Tibial artery (tissue), 4 donors: ENCODE results near the gene TMEM41A.

ENCODE experiments used
- DNase-seq, 2 donors: peaks; one replicate each; pipeline ENCODE4 v3.0.0-alpha.2; 2019
- H3K27ac ChIP-seq, 2 donors: fragments of 200-600 bp; sonication (generic) in 1 of 2; 1 replicate in 1 of 2; 2 replicates in 1 of 2; pipeline ENCODE4 v1.5.1; 2018 to 2019; ENCODE audit warnings: mild to moderate bottlenecking in 1 of 2
- H3K27me3 ChIP-seq, 2 donors: fragments of 200-600 bp; sonication (generic) in 1 of 2; one replicate each; pipeline versions ENCODE4 v1.5.1 to v1.6.0; 2016 to 2019
- H3K36me3 ChIP-seq, 3 donors: fragments of 200-600 bp; sonication (generic) in 2 of 3; one replicate each; pipeline ENCODE4 v1.5.1; 2016 to 2019; ENCODE audit warnings: mild to moderate bottlenecking in 2 of 3
- H3K4me1 ChIP-seq, 4 donors: fragments of 200-600 bp; sonication (generic) in 2 of 4; 1 replicate in 3 of 4; 2 replicates in 1 of 4; pipeline ENCODE4 v1.5.1; 2016 to 2019
- H3K4me3 ChIP-seq, 2 donors: fragments of 200-600 bp; sonication (generic) in 1 of 2; 1 replicate in 1 of 2; 2 replicates in 1 of 2; pipeline ENCODE4 v1.5.1; 2018 to 2019; ENCODE audit warnings: mild to moderate bottlenecking in 2 of 2
- H3K9me3 ChIP-seq, 3 donors: fragments of 200-600 bp; sonication (generic) in 1 of 3; one replicate each; pipeline ENCODE4 v1.5.1; 2016 to 2019
- CTCF ChIP-seq, 2 experiments: fragments of 200-600 bp in 1 of 2; fragments of 450-650 bp in 1 of 2; IDR thresholded peaks; one replicate each; pipeline ENCODE4 v1.5.1; 2017 to 2019; ENCODE audit warnings: antibody characterized with exemption in 2 of 2, mild to moderate bottlenecking in 1 of 2, moderate library complexity in 1 of 2
- intact Hi-C: fragments of 100-400 bp; cut with DNase I; formaldehyde crosslinking; loops from one replicate; pipeline ENCODE4 v1.15.0; 2023; ENCODE audit warnings: low total_unique reads

TMEM41A gene

GRCh38 chr3:185532901-185533300 lies 34.1 kb upstream of the TMEM41A start:
- Histone ChIP-seq H3K4me1 (no peaks in the 10 kb centered on the region), H3K27ac (no peak overlapping the region), H3K4me3 (no peak overlapping the region), H3K9me3 (no peaks in the 10 kb centered on the region), H3K36me3 (no peaks in the 10 kb centered on the region), H3K27me3 (no peaks in the 10 kb centered on the region)
- no peak for TF ChIP-seq CTCF (IDR thresholded peaks at IDR 0.05)
- intact Hi-C loops, result no loop called here
- DNase-seq, result no peak

GRCh38 chr3:185530856-185531255 lies 32.0 kb upstream of the TMEM41A start:
- DNase-seq, result no peak
- no peaks in the 10 kb centered on the region for H3K36me3 ChIP-seq
- peaks cover 0 to 3% of the 10 kb centered on the region in 2 donors for H3K27me3 ChIP-seq
- no peak overlapping the region for H3K27ac ChIP-seq
- intact Hi-C loops, result no loop called here
- TF ChIP-seq CTCF (IDR thresholded peaks at IDR 0.05), result no peak
- no peak overlapping the region for H3K4me3 ChIP-seq
- no peaks in the 10 kb centered on the region for H3K4me1 ChIP-seq
- H3K9me3 ChIP-seq, result no peaks in the 10 kb centered on the region

GRCh38 chr3:185528532-185528931 lies 29.7 kb upstream of the TMEM41A start:
- no peak for TF ChIP-seq CTCF (IDR thresholded peaks at IDR 0.05)
- intact Hi-C loops, result no loop called here
- Histone ChIP-seq H3K9me3 (no peaks in the 10 kb centered on the region), H3K27ac (no peak overlapping the region), H3K36me3 (no peaks in the 10 kb centered on the region), H3K4me1 (no peaks in the 10 kb centered on the region), H3K27me3 (peaks cover 0 to 3% of the 10 kb centered on the region in 2 donors), H3K4me3 (no peak overlapping the region)
- DNase-seq, result no peak

- no peaks in the 10 kb centered on the region for H3K36me3 ChIP-seq
- H3K9me3 ChIP-seq, result no peaks in the 10 kb centered on the region
- peaks cover 0 to 3% of the 10 kb centered on the region in 2 donors for H3K27me3 ChIP-seq
- intact Hi-C loops, result no loop called here
- no peak for DNase-seq
- no peaks in the 10 kb centered on the region for H3K4me1 ChIP-seq
- no peak overlapping the region for H3K27ac ChIP-seq
- H3K4me3 ChIP-seq, result no peak overlapping the region
- no peak for TF ChIP-seq CTCF (IDR thresholded peaks at IDR 0.05)
Measured at GRCh38 chr3:185527364-185527763, 28.5 kb upstream of the TMEM41A start.

GRCh38 chr3:185526349-185526951 lies 27.6 kb upstream of the TMEM41A start:
- Histone ChIP-seq H3K4me3 (no peak overlapping the region), H3K27me3 (peaks cover 0 to 3% of the 10 kb centered on the region in 2 donors), H3K27ac (no peak overlapping the region), H3K36me3 (no peaks in the 10 kb centered on the region), H3K4me1 (no peaks in the 10 kb centered on the region), H3K9me3 (no peaks in the 10 kb centered on the region)
- TF ChIP-seq CTCF (IDR thresholded peaks at IDR 0.05), result no peak
- intact Hi-C loops, result no loop called here
- DNase-seq, result no peak
